Measurements from ENCODE around the gene ATMIN.

- TF ChIP-seq, protein P1, sequence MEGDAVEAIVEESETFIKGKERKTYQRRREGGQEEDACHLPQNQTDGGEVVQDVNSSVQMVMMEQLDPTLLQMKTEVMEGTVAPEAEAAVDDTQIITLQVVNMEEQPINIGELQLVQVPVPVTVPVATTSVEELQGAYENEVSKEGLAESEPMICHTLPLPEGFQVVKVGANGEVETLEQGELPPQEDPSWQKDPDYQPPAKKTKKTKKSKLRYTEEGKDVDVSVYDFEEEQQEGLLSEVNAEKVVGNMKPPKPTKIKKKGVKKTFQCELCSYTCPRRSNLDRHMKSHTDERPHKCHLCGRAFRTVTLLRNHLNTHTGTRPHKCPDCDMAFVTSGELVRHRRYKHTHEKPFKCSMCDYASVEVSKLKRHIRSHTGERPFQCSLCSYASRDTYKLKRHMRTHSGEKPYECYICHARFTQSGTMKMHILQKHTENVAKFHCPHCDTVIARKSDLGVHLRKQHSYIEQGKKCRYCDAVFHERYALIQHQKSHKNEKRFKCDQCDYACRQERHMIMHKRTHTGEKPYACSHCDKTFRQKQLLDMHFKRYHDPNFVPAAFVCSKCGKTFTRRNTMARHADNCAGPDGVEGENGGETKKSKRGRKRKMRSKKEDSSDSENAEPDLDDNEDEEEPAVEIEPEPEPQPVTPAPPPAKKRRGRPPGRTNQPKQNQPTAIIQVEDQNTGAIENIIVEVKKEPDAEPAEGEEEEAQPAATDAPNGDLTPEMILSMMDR (IDR thresholded peaks at IDR 0.05 in 2 of 3, conservative IDR thresholded peaks at IDR 0.05 in 1 of 3; ENCODE audit: control insufficient read depth in 2 of 3, extremely low read depth in 1 of 3, insufficient read depth in 1 of 3, low read depth in 3 of 3, low read length in 3 of 3), result no peak
- TF ChIP-seq SIX5 (IDR thresholded peaks at IDR 0.05; ENCODE audit: low read depth, low read length, severe bottlenecking), result no peak
- no peak for TF ChIP-seq MYC (IDR thresholded peaks at IDR 0.05; ENCODE audit: insufficient read depth, insufficient read length, insufficient replicate concordance, low read length, severe bottlenecking)
- no peak for TF ChIP-seq TAF1 (IDR thresholded peaks at IDR 0.05; ENCODE audit: borderline replicate concordance, low read depth, low read length)
- TF ChIP-seq ESRRA (IDR thresholded peaks at IDR 0.05; ENCODE audit: low read length), result no peak
- TF ChIP-seq CHD2 (IDR thresholded peaks at IDR 0.05; ENCODE audit: borderline replicate concordance, low read depth, low read length), result no peak
- TF ChIP-seq, protein P2, sequence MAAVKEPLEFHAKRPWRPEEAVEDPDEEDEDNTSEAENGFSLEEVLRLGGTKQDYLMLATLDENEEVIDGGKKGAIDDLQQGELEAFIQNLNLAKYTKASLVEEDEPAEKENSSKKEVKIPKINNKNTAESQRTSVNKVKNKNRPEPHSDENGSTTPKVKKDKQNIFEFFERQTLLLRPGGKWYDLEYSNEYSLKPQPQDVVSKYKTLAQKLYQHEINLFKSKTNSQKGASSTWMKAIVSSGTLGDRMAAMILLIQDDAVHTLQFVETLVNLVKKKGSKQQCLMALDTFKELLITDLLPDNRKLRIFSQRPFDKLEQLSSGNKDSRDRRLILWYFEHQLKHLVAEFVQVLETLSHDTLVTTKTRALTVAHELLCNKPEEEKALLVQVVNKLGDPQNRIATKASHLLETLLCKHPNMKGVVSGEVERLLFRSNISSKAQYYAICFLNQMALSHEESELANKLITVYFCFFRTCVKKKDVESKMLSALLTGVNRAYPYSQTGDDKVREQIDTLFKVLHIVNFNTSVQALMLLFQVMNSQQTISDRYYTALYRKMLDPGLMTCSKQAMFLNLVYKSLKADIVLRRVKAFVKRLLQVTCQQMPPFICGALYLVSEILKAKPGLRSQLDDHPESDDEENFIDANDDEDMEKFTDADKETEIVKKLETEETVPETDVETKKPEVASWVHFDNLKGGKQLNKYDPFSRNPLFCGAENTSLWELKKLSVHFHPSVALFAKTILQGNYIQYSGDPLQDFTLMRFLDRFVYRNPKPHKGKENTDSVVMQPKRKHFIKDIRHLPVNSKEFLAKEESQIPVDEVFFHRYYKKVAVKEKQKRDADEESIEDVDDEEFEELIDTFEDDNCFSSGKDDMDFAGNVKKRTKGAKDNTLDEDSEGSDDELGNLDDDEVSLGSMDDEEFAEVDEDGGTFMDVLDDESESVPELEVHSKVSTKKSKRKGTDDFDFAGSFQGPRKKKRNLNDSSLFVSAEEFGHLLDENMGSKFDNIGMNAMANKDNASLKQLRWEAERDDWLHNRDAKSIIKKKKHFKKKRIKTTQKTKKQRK (IDR thresholded peaks at IDR 0.05; ENCODE audit: low read depth, low read length), result no peak
- TF ChIP-seq, protein P3, sequence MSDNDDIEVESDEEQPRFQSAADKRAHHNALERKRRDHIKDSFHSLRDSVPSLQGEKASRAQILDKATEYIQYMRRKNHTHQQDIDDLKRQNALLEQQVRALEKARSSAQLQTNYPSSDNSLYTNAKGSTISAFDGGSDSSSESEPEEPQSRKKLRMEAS (IDR thresholded peaks at IDR 0.05; ENCODE audit: low read depth, low read length), result no peak
Observed at GRCh38 chr16:80990577-80990976, 45.1 kb upstream of the ATMIN start.
